LNCAP (cell line): ENCODE results near the gene FOXP1.

Source experiments
- CTCF ChIP-seq: fragments of 450-650 bp; IDR thresholded peaks from 2 replicates; pipeline ENCODE4 v1.5.1; 2017; ENCODE audit warnings: mild to moderate bottlenecking

The FOXP1 gene

GRCh38 chr3:71247958-71248335, 335.6 kb downstream of the FOXP1 start:
- TF ChIP-seq CTCF: no peak

GRCh38 chr3:71247221-71247957, 336.1 kb downstream of the FOXP1 start:
- no peak for TF ChIP-seq CTCF

- TF ChIP-seq CTCF: no peak
These were observed 337.3 kb downstream of the FOXP1 start for GRCh38 chr3:71245971-71246880.

GRCh38 chr3:71244826-71245488, 338.6 kb downstream of the FOXP1 start:
- no peak for TF ChIP-seq CTCF

- TF ChIP-seq CTCF: no peak
These were observed 339.2 kb downstream of the FOXP1 start for GRCh38 chr3:71244153-71244825.

- no peak for TF ChIP-seq CTCF
These were observed 340.3 kb downstream of the FOXP1 start for GRCh38 chr3:71243229-71243628.

GRCh38 chr3:71241981-71242560, 341.5 kb downstream of the FOXP1 start:
- TF ChIP-seq CTCF: no peak
